Erythroblast (primary cell): Measurements from ENCODE around the gene RAB11FIP4.

Source experiments
- GATA1 ChIP-seq: IDR thresholded peaks from 2 replicates; pipeline ENCODE4 v1.6.1; 2011; ENCODE audit warnings: low read depth, mild to moderate bottlenecking, control low read depth, low read length, moderate library complexity
- POLR2A ChIP-seq: IDR thresholded peaks from 2 replicates; pipeline ENCODE4 v1.6.1; 2011; ENCODE audit warnings: mild to moderate bottlenecking, low read length

GRCh38 chr17:31490671-31491375, 99.3 kb downstream of the RAB11FIP4 start:
- TF ChIP-seq POLR2A (no peak), GATA1 (no peak)
